Lung microvascular endothelial cell (primary cell): ENCODE data around the gene RCOR2. TPM values are rescaled to one million over a fixed set of nuclear protein-coding genes. Genes with fewer than 3 reads are reported as not detected.
A peak's percentile ranks its signal among the peaks of the same experiment; 100 is the strongest.
"Not testable (repeated sequence)": the region's sequence is repeated elsewhere in the genome, so short reads cannot be mapped to it uniquely, and the experiment has no call there.

Source experiments
- DNase-seq, 2 donors: peaks; one replicate each; pipeline versions ENCODE4 v3.0.0 to v3.0.0-alpha.2; 2010; ENCODE audit warnings: low read depth in 2 of 2
- total RNA-seq: library from RNA; depleted of rRNA; stranded (reverse); fragments of >200 nt; gene quantifications from 2 replicates; pipeline ENCODE4 v1.2.1, GENCODE V29; 2014

Gene RCOR2
- under 0.01 and 0.22 TPM in 2 replicates for total RNA-seq

DNA sequence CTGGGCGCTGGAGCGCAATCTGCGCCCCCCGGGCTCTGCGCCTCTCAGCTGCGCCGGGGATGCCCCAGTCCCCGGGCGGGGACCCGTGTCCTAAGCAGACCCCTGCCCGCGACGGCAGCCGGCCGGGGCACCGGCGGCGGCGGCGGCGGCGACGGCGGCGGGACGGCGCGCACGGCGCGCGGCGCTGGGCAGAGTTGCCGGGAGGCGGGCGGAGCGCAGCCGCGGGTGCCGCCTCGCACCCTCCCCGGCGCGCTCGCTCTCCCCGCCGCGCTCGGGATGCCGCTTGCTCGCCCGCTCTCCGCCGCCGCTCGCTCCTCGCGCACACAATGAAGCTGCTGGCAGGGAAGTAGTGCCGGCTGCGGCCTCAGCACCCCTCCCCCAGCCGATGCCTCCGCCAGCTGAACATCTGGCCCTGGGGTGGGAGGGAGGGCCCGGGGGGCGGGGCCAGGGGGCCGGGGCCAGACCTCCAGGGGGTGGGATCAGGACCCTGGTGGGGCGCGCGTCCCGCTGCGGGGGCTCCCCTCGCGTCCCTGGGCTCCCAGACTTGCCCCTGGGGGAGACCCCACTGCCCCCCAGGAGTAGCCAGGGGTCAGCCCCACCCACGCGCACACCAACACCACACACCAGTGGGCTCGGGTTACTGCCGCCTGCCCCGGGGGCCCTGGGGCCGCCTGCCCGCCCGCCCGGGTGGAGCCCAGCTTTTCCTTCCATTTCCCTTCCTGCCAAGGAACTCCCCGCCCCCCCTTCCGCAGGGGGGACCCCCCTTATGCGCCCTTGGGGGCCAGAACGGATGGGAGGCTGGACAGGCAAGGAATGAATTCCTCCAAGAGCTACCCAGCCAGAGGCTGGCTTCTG is at the start of gene RCOR2:
Gene RCOR2, minus strand, starts transcription at position 328 of the 855 bp plus-strand sequence. CDS start 708 bp downstream, outside the sequence.
- peak; percentile 70 to 84 for DNase-seq

DNA sequence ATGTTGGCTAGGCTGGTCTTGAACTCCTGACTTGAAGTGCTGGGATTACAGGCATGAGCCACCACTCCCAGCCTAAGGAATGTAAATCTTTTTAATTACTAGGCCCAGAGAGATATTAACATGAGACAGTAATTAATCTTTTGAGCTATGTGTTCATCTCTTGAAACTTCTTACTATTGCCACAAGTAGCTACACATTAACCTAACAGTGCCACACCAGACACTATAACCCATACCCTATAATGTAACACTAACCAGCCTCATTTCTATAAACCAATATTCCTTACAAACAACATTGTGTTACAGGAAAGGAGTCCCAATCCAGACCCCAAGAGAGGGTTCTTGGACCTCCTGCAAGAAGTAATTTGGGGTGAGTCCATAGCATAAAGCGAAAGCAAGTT is 49.5 kb upstream of the RCOR2 start:
- no peak for DNase-seq

DNA sequence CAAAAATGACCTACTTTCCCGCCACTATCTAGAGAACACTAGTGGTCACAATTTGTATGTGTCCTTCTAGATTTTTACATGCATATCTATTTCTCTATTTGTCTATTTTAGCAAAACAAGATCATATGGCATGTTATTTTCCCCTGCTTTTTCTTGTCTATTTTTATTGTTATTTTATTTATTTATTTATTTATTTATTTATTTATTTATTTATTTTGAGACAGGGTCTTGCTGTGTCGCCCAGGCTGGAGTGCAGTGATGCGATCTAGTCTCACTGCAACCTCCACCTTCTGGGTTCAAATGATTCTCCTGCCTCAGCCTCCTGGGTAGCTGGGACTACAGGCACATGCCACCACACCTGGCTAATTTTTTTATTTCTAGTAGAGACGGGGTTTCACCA is 46.9 kb upstream of the RCOR2 start:
- not testable (repeated sequence) for DNase-seq

DNA sequence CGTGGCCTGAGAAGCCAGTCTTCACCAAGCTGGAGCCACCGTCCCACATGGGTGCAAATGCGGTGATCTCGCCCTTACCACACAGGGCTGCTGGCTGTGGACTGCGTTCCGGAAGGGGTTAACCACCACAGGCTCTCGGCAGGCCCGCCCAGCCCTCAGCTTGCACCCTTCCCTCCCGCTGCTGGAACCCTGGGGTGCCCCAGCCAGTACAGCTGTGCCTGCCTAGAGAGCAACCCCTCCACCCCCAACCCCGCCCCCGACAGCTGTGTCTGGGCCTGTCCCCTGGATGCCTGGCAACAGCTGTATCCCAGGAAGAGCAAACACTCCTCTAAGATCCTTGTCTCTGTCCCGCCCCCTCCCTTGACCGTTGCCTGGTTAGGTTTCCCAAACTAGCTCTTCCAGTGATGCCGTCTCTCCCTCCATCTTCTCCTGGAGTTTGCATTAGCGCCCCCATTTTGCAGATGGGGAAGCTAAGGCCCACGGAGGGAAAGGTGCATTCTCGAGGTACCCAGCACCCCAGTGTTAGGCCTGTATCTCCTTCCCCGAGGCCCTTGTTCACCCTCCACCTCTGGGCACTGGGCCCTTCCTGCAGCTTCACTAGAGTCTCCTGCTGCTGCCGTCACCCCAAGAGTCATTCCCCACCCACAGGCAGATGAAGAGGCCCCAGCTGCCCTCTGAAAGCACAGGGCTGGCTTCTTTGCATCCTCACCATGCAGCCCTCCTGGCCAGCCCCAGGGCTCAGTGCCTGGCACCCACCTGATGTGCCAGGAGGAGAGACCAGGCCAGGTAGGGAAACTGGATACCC is 44.8 kb upstream of the RCOR2 start:
- DNase-seq: no peak

DNA sequence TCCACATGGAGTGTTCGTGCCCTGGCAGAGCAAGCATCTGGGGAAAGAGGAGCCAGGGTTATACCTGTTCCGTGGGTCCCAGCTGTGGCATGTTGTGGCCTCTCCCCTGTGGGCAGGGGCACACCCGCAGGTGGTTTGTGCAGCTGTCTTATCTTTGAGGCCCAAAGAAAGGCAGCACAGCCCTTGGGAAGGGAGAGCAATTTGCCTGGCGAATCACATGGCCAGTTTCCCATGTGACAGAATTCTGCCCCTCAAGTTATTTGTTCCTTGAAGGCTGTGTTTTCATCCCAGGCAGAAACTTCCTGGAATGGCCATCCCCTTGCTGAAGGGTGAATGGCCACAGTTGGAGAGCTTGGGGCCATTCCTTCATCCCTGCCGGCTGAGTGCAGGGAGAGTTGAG is 41.0 kb upstream of the RCOR2 start:
- no peak for DNase-seq

DNA sequence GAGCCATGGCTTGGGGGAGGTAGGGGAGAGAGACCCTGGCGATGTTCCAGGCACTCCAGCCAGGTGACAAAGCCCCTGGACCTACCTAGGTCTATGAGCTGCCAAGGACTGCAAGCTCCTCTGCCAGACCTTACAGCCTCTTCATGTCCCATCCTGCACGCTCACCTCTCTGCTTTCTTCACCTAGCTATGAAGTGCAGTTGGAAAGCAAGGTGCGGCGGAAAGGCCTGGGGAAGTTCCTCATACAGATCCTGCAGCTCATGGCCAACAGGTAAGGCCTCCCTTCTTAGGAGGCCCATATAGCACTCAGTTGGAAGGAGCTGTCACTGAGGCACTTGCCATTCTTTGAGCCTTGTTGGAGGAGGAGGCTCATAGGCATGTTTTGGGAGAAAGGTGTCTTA is 35.6 kb upstream of the RCOR2 start:
- no peak for DNase-seq

DNA sequence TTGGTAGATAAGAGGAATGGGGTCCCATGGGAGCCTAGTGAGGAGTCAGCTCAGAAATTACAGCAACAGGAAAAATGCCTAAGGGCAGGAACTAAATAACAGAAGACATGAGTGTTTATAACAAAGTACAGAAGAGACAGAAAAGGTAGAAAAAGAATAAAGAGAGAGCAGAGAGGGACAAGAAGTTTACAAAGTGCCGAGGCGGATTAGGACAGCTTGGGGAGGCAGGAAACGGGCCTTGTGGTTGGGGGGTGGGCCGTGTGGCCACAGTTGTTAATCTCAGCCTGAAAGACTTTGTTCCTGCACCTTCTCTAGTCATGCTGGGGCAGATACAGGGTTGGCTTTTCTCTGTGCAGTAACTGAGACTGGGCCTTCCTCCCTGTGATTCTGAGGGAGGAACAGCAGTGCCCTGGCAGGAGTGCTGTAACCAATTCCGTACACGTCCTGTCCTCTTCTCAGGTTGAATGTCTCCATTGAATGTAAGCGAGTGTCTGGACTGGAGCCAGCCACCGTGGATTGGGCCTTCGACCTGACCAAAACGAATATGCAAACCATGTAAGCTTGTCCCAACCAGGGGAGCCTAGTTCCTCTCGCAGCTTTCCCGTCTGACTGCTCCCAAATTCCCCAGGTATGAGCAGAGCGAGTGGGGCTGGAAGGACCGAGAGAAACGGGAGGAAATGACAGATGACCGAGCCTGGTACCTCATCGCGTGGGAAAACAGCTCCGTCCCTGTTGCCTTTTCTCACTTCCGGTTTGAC is 35.0 kb upstream of the RCOR2 start:
- no peak for DNase-seq

DNA sequence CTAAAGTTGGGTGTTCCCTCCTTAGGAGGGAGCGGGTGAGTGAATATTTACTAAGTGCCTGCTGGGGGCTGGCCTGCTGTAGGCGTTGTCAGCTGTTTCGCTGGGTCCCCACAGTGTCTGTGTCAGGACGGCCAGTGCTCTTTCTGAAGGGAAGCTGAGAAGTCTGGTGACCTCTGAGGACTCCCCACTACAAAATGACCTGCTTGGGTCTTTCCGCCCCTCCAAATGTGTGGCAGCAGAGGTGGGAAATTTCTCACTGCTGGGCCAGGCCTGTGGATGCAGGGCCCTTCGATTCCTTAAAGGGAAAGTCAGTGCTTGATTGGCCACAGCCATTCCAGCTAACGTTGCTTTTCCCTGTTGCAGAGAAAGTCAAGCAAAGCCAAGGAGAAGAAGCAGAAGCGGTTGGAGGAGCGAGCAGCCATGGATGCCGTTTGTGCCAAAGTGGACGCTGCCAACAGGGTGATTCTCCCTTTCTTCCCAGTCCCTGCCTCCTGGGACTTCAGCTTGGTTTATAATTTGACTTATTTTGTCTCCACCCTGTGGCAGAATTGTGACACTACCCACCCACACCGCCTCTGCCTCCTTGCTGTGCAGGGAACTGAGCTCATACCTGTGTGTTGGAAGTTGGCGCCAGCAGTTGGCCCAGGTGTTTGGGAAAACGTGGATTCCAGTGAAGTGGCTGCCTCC is 28.7 kb upstream of the RCOR2 start:
- peak; percentile 70 to 73 for DNase-seq

DNA sequence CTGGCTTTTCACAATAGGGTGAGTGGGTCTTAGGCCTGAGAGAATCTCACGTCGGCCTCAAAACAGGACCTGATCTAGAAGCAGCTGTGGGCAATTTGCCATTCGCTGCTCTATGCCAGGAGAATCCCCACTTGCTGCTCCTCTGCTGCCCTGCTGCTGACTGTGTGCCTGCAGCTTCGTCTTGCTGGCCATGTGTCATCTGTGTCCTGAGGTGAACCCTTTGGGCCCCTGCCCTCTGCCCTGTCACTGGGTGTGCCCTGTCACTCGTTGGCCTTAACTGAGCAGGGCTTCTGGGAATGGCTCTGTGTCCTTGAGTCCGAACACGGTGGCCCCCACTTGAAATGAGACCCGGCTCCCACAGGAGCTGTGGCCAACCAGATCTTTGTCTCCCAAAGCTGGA is 28.0 kb upstream of the RCOR2 start:
- DNase-seq: no peak

DNA sequence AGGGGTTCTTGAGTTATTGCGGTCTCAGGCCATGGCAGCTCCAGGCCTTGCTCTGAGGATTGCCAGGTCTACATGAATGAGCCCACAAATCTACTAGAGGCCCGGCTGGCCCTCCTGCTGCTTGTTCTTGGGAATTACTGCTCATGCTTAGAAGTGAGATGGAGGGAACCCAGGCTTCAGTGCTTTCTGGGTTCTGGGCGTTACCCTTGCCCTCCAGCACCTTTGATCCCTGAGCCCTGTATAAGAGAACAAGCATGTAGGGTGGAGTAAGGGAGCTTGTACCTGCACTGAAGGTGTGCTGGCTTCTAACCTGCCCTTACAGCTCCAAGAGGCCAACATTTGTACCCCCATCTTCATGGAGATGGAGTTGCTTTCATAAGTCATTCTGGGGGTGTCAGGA is 25.8 kb upstream of the RCOR2 start:
- DNase-seq: no peak

DNA sequence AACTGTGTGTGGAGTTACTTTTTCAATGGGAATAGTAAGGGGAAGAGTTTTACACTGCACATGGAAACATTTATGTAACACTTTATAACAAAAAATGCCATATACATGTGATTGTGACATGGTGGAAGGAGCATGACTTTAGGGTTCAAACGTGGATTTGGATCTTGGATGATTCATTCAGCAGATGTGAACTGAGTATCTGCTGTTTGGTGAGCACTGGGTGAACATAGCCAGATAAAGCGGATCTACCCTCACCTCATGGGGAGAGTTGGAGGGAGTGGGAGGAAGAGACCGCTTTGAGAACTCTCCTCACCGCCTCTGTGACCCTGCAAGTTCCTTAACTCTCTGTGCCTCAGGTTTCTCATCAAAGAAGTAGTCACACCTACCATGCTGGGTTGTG is 24.9 kb upstream of the RCOR2 start:
- no peak for DNase-seq

DNA sequence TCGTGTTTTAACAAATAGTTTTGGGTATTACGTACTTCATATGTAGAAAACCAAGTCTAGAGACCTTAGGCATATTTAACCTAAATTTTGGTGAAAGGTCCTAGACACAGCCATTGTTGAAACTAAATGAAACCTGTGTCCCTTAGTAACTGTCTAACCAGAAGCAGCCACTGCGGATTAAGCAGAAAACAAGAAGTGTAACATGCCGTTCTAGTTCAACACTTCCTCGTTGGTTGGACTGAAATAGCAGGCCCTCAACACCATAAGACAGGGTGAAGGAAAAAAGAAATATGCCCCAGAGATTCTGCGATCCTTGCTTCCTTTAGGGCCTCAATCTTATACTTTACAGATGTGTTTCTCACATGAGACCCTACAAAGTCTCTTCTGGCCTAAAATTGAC is 23.8 kb upstream of the RCOR2 start:
- DNase-seq: no peak

DNA sequence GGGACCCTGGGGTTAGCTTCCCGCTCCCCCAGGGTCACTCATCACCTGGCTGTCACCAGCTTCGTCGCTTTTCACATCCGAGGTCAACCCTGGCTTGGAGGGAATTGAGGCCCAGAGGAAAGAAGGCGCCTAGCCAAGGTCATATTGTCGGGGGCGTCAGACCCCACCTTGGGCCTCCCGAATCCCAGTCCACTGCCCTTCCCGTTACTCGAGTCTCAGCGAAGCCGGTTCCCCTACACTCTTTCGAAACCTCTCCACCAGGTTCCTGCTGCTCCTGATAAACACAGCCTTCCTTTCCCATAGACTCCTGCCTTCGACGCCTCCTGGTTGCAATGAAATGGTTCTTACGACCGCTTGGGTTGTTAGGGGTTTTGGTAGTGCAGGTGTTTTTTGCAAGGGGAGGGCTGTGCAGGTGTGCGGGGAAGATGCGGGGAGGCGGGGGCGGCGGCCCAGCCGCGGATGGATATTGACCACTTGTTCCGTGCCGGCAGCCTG is 22.5 kb upstream of the RCOR2 start:
- peak; percentile 33 to 40 for DNase-seq

DNA sequence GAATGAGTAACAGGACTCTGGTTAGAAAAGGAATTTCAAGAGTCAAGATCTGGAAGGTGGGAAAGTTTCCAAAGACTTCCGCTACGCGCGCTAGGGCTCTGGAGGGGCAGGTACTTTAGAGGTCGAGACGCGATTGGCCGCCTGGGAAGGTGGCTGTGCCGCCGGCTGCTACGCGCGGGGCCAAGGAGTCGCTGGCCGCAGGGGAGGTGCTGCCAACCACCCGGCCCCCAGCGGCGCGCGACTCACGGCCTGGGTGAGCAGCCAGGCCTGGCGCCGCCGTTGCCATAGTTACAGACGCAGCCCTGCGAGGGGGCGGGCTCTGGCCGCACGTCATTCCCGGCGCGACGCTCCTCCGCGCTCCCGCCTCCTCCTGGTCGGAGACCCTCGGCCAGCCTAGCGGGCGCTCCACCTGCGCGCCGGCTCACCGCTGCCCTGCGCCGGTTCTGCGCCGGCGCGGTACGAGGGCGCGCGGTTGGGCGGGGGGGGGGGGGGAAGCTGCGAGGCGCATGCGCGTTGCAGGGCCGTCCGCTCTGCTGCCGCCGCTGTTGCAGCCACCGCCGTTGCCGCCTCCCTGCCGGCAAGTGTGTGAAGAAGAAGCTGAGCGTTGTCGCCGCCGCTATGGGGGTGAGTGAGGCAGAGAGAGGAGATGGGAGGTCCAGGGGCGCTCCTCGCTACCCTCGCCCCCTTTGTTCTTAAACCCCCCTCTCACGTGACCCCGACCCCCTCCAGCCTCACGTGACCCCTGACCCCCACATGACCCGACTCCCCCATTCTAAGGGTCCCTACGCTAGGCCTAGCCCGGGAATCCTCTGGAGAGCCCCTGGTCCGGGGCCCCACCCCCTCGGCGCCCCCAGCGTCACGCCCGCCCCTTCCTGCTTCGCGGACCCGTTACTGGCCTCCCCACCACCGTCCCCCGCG is 21.8 kb upstream of the RCOR2 start, which contains the start of gene NAA40:
Gene NAA40, plus strand, starts transcription at position 524 of the 918 bp plus-strand sequence. Its CDS starts 95 bp downstream, at position 619.
- peak; percentile 95 to 98 for DNase-seq

DNA sequence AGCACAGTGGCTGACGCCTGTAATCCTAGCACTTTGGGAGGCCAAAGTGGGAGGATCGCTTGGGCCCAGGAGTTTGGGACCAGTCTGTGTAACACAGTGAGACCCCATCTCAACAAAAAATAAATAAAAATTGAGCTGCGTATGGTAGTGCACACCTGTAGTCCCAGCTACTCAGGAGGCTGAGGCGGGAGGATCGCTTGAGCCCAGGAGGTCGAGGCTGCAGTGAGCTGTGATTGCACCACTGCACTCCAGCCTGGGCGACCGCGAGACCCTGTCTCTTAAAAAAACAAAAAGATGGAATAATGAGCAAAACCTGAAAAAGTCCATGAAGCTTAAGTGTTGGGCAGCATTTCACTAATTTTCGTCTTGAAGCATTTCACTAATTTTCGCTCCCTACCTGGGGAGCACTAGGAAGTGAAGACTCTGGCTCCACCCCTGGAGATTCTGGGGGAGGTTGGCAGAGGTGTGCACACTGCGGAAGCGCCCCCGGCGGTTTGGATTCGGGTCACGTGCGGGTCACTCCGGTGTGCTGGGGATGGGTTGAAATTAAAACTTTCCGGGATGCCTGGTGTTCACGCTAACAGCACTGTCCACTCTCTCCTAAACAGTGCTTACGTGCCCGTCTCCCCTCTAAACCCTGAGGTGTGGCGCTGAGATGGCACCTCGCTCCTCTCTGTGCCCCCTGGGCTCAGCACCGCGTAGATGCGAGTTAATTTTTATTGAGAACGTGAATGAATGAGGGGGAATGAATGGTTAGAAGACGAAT is 20.9 kb upstream of the RCOR2 start:
- peak in 1 of 2 donors; percentile 15 for DNase-seq

DNA sequence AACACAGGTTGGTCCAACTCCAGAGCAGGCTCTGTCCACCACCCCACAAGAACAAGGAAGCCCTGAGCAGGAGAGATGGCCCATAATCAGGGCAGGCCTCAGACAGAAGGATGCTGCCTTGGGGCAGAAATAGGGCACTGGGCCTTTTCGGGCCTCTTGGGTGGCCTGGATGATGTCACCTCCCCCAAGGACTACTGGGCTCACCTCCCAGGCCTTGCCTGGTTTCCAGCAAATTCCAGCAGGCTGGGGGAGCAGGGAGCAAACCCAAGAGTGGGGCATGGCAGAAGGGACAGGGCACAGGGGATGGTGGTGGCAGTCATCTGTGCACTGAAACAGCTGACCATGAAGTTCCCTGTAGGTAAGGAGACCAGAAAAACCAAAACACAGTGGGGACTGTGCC is 16.5 kb upstream of the RCOR2 start:
- DNase-seq: no peak

DNA sequence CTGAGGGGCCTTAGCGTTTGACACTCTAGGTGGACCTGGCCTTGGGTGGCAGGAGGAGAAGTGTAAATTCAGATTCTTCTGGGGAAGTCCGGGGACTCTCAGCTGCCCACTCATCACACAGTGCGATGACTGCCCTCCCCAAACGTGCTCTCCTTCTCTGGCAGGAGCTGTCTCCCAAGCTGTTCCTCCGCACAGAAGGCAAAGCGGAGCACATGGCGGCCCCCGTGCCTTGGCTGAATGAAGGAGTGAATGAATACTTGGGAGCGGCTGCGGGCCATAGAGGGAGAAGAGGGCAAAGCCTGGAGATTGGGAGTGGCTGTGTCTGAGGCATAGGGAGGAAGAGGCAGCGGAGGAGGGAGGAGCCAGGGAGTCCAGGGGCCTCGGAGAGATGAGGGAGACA is 14.9 kb upstream of the RCOR2 start:
- DNase-seq: no peak

DNA sequence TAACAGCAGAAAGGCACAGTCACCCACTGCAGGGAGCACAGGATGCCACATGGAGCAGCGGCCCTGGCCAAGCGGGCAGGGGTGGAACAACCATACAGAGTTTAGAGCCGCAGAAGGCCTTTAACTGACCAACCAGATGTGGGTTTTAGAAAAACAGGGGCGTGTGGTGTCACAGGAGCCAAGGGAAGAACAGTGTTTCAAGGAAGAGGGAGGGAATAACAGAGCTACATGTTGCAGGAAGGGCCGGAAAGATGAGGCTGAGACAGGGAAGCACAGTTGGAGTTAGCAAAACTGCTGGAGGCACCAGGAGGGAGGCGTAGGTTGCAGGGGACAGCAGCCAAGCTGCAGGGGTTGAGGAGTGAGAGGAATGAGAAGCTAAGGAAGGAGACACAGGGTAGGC is 14.1 kb upstream of the RCOR2 start:
- no peak for DNase-seq

DNA sequence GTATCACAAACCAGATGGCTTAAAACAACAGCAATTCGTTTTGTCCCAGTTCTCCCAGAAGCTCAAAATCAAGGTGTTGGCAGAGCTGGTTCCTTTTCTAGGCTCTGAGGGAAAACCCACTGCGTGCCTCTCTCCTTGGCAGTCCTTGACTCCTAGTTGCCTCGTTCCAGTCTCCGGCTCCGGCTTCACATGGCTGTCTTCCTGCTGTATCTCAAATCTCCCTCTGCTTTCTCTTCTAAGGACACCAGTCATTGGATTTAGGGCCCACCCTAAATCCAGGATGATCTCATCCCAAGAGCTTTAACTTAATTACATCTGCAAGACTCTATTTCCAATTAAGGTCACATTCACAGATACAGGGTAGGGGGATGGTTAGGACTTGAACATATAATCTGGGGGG is 12.7 kb upstream of the RCOR2 start:
- DNase-seq: no peak
